GM08714 (cell line): Measurements from ENCODE around the gene GUK1.
A peak's percentile ranks its signal among the peaks of the same experiment; 100 is the strongest.
"Not testable (repeated sequence)": the region's sequence is repeated elsewhere in the genome, so short reads cannot be mapped to it uniquely, and the experiment has no call there.

Source experiments
- H3K4me3 ChIP-seq: fragments of 200-500 bp; sonication (Bioruptor generic); 2 replicates; pipeline ENCODE4 v1.5.1; 2014; ENCODE audit warnings: mild to moderate bottlenecking, low read length, inconsistent platforms
- ZNF274 ChIP-seq: IDR thresholded peaks from 2 replicates; pipeline ENCODE4 v1.6.1; 2012; ENCODE audit warnings: mild to moderate bottlenecking, low read depth, low read length

The GUK1 gene

GRCh38 chr1:228109073-228109961 lies 30.8 kb upstream of the GUK1 start, which contains the start of gene MRPL55:
Gene MRPL55, minus strand, starts transcription at chr1:228109299. Its CDS starts 1,039 bp downstream, at chr1:228108260.
- no peak for TF ChIP-seq ZNF274

GRCh38 chr1:228109962-228110488 lies 30.1 kb upstream of the GUK1 start:
- no peak for TF ChIP-seq ZNF274
- peak overlapping the region; percentile 89 for H3K4me3 ChIP-seq

More at GRCh38 chr1:228109073-228109961, 30.8 kb upstream of the GUK1 start, which contains the start of gene MRPL55:
- peak within 1 kb of the TSS; percentile 89 for H3K4me3 ChIP-seq

GRCh38 chr1:228110556-228110955 lies 29.5 kb upstream of the GUK1 start:
- no peak for TF ChIP-seq ZNF274
- H3K4me3 ChIP-seq, result no peak overlapping the region

- H3K4me3 ChIP-seq, result not testable (repeated sequence)
Measured at GRCh38 chr1:228111315-228111714, 28.8 kb upstream of the GUK1 start.

GRCh38 chr1:228112167-228112566 lies 27.9 kb upstream of the GUK1 start:
- no peak for TF ChIP-seq ZNF274
- no peak overlapping the region for H3K4me3 ChIP-seq

DNA sequence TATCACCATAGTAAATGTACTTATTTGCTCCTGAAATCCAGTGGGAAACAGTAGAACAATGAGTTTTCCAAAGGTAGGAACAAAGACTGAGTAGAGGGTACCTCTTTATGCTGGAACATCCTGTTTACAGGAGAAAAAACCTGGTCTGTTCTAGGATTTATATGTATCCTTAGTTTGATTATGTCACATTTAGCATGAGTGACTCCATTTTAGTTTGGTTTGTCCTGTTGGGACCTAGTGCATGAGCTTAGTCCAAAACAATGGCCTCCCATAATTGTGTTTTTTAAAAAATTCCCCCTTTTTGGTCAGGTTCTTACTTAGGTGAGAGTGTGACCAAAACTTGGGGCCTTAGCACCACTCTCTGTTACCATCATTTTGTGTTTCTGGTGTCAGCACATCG lies 27.5 kb upstream of the GUK1 start:
- no peak overlapping the region for H3K4me3 ChIP-seq
- TF ChIP-seq ZNF274, result no peak

- H3K4me3 ChIP-seq, result no peak overlapping the region
- TF ChIP-seq ZNF274, result no peak
Measured at GRCh38 chr1:228114827-228115226, 25.3 kb upstream of the GUK1 start.

DNA sequence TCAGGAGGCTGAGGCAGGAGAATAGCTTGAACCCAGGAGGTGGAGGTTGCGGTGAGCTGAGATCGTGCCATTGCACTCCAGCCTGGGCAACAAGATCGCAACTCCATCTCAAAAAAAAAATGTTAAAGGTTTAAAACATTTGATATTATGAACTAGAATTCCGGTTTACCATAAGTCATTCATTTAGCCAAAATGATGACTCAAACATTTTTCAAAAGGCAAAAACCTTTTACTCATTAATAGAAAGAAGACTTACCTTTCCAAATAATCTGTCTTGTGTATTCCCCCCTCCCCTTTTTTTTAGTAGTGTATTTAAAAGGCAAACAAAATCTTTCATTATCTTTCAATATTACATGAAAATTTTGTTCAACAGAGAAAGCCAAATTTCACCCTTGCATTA lies 22.7 kb upstream of the GUK1 start:
- TF ChIP-seq ZNF274, result no peak
- H3K4me3 ChIP-seq, result no peak overlapping the region

DNA sequence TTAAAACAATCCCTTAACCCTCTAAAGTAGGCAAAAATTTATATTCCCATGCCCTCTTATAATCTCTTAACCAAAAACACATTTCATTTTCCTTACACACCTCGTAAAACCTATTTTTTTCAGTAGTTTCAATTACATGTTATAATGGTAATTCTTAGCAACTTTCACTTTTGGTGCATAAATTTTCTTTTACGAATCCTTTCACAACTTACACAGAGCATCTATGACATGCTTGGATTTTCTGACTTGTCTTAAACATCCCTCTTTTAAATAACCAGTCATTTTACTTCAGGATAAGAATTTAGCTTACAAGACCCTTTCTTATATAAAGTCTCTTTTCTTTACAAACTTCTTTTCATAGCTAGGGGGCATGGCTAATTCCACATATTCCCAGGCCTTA lies 22.0 kb upstream of the GUK1 start:
- no peak overlapping the region for H3K4me3 ChIP-seq
- TF ChIP-seq ZNF274, result no peak

DNA sequence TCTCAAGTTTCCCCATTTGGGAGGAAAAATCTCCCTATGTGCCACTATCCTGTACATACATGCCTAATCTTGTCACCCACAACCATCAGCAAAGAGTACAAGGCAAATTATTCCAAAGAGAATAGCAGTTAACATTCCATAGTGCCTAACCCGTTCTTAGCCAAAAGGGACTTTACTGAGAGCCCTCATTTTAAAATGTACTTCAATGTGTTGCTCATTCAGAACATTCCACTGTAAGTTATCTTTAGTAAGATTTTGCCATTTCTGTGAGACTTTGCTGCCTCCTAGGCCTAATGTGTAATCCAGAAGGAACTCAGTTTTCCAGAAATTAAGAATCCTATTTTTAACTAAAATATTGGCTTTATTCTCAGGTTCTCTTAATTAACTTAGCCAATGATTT lies 19.7 kb upstream of the GUK1 start:
- TF ChIP-seq ZNF274, result no peak

DNA sequence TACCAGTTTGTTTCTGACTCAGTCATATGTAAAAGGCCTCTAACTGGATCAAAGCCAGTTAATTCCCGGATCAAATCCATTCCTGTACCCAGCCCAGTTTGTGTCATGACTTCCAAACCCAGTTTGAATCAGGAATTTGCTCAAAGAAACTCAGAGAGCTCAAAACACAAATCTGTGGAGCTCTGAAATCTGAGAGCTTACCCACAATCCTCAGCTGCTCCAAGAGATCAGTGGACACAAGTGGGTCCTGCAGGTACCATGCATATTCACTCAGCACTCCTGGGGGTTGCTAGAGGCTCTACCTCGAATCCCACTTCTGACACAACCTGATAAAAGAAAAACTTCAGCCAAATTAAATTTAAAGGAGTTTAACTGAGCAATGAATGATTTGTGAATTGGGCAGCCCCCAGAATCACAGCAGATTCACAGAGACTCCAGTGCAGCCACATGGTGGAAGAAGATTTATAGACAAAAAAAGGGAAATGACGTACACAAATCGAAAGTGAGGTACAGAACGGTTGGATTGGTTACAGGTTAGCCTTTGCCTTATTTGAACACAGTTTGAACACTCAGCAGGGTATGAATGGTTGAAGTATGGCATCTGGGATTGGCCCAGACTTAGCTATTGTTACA lies 19.1 kb upstream of the GUK1 start:
- H3K4me3 ChIP-seq, result no peak overlapping the region
- no peak for TF ChIP-seq ZNF274

More for the DNA sequence above, 19.7 kb upstream of the GUK1 start:
- no peak overlapping the region for H3K4me3 ChIP-seq

DNA sequence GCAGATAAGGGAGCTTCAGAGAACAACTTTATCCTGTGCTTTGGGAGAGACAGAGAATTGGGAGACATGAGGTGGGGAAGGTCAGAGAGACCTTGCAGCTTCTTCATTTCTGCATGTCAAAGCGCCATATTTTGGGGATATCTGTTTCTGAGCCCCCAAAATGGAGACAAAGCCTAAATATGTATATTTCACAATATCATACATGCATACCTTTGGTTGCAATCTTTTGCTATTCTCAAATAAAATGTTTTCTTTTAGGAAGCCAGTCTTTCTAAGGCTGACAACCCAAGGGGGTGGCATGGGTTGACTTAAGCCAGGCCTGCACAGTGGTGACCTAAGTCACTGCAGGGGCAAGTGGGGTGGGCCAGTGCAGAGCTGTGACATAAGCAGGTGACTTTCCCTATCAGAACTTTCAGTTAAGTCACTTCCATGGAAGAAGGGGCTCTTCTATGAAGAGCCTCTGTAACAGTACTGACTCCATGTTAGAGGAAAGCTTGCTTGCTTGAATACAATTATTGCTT lies 17.1 kb upstream of the GUK1 start:
- TF ChIP-seq ZNF274, result no peak
- no peak overlapping the region for H3K4me3 ChIP-seq

GRCh38 chr1:228123505-228123904 lies 16.6 kb upstream of the GUK1 start:
- no peak overlapping the region for H3K4me3 ChIP-seq
- TF ChIP-seq ZNF274, result no peak

- no peak overlapping the region for H3K4me3 ChIP-seq
- no peak for TF ChIP-seq ZNF274
Measured at GRCh38 chr1:228125185-228125584, 14.9 kb upstream of the GUK1 start.

DNA sequence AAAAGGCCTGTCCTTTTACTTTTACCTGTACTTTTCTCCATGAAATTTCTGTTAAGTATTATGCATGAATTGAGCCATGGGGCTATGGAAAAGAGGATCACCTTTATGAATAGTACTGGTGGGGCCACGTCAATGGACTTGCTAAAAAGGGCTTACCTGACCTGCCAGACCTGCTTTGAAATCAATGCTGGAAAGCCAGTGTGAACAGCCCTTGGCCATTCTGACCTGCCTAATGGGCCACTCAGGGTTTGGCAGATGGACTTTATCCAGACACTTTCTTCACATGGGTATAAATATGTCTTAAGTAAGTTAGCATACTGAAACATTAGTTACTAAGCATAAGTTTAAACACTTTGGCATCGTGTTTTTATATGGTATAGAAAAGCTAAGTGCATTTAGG lies 8.3 kb upstream of the GUK1 start:
- H3K4me3 ChIP-seq, result no peak overlapping the region
- no peak for TF ChIP-seq ZNF274
